Astrocyte (in vitro differentiated cells and primary cell): ENCODE measurements around the gene NPTN. TPM values are rescaled to one million over a fixed set of nuclear protein-coding genes. Genes with fewer than 3 reads are reported as not detected.

Source experiments
- DNase-seq: peaks from one replicate; pipeline ENCODE4 v3.0.0-alpha.2; 2010; ENCODE audit warnings: low read depth
- FAIRE-seq: peaks from 2 replicates; lab custom pipeline; 2011; peaks lifted over from hg19 to GRCh38; lab: Jason Lieb, UNC
- H2AFZ ChIP-seq: 2 replicates; pipeline ENCODE4 v1.6.0; 2012; ENCODE audit warnings: low read depth, low read length, inconsistent platforms
- H3K27ac ChIP-seq: 2 replicates; pipeline ENCODE4 v1.5.1; 2011; ENCODE audit warnings: low read depth, low read length, inconsistent platforms
- H3K27me3 ChIP-seq: 2 replicates; pipeline ENCODE4 v1.6.0; 2011; ENCODE audit warnings: low read length, inconsistent platforms; ENCODE audit not compliant: insufficient read depth
- H3K36me3 ChIP-seq: 2 replicates; pipeline ENCODE4 v1.5.1; 2011; ENCODE audit warnings: low read length, inconsistent platforms; ENCODE audit not compliant: insufficient read depth
- H3K4me1 ChIP-seq: 2 replicates; pipeline ENCODE4 v1.5.1; 2011; ENCODE audit warnings: low read length, inconsistent platforms; ENCODE audit not compliant: insufficient read depth
- H3K4me2 ChIP-seq: 2 replicates; pipeline ENCODE4 v1.6.0; 2012; ENCODE audit warnings: low read length, inconsistent platforms
- H3K4me3 ChIP-seq: 2 replicates; pipeline ENCODE4 v1.5.1; 2011; ENCODE audit warnings: low read depth, mild to moderate bottlenecking, low read length, inconsistent platforms; ENCODE audit not compliant: insufficient read depth
- H3K79me2 ChIP-seq: 2 replicates; pipeline ENCODE4 v1.6.0; 2012; ENCODE audit warnings: mild to moderate bottlenecking, low read length, inconsistent platforms; ENCODE audit not compliant: insufficient read depth
- H3K9ac ChIP-seq: 2 replicates; pipeline ENCODE4 v1.6.0; 2012; ENCODE audit warnings: mild to moderate bottlenecking, low read length, inconsistent platforms
- H3K9me3 ChIP-seq: 2 replicates; pipeline ENCODE4 v1.5.1; 2012; ENCODE audit warnings: low read depth, mild to moderate bottlenecking, low read length, inconsistent platforms; ENCODE audit not compliant: insufficient read depth
- H4K20me1 ChIP-seq: 2 replicates; pipeline ENCODE4 v1.6.0; 2012; ENCODE audit warnings: low read length, inconsistent platforms; ENCODE audit not compliant: insufficient read depth
- H3K27ac Mint-ChIP-seq: one replicate; pipeline ENCODE4 v1.8.0; 2021; ENCODE audit warnings: mild to moderate bottlenecking, mixed read lengths; ENCODE audit not compliant: unreplicated experiment
- H3K27me3 Mint-ChIP-seq: one replicate; pipeline ENCODE4 v1.8.0; 2021; ENCODE audit warnings: low read depth, mixed read lengths; ENCODE audit not compliant: unreplicated experiment
- H3K36me3 Mint-ChIP-seq: one replicate; pipeline ENCODE4 v1.8.0; 2021; ENCODE audit warnings: low read depth, mixed read lengths; ENCODE audit not compliant: unreplicated experiment
- H3K4me1 Mint-ChIP-seq: one replicate; pipeline ENCODE4 v1.8.0; 2021; ENCODE audit warnings: low read depth, mixed read lengths; ENCODE audit not compliant: unreplicated experiment
- H3K4me3 Mint-ChIP-seq: one replicate; pipeline ENCODE4 v1.8.0; 2021; ENCODE audit warnings: mild to moderate bottlenecking, moderate library complexity, mixed read lengths; ENCODE audit not compliant: unreplicated experiment
- H3K9me3 Mint-ChIP-seq: one replicate; pipeline ENCODE4 v1.8.0; 2021; ENCODE audit warnings: mild to moderate bottlenecking, mixed read lengths; ENCODE audit not compliant: unreplicated experiment
- EZH2 ChIP-seq: IDR thresholded peaks from 2 replicates; pipeline ENCODE4 v1.6.1; 2012; ENCODE audit warnings: mild to moderate bottlenecking, low read length, inconsistent platforms; ENCODE audit not compliant: insufficient read depth
- total RNA-seq: library from RNA; stranded (reverse); gene quantifications from 2 replicates; pipeline ENCODE4 v1.2.1, GENCODE V29; 2021
- TF ChIP-seq, protein P1 (sequence below): IDR thresholded peaks from 2 replicates; pipeline ENCODE4 v1.5.1; 2011; ENCODE audit warnings: low read depth, mild to moderate bottlenecking, inconsistent platforms, low read length, moderate library complexity; ENCODE audit not compliant: insufficient read depth

Gene NPTN
- total RNA-seq, 1 donor from 2014 or later, result 281 TPM

DNA sequence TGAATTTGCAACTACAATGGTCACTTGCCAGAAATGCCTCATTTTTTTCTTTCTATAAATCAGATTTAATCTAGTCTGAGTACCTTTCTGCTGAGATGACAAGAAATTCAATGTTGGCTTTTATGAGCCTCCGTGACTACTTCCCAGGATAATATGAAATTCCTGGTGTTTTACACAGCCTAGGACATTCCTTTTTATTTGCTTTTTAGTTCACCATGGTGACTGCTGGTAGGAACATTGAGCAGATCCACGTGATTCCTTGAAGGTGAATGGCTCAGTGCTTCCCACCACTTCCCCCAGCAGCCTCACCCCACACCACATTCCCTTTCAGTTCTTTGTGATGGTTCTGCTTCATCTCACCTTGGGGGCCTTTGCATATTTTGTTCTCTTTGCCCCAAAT is 4.3 kb upstream of the NPTN start:
- DNase-seq, result no peak
- TF ChIP-seq, protein P1, sequence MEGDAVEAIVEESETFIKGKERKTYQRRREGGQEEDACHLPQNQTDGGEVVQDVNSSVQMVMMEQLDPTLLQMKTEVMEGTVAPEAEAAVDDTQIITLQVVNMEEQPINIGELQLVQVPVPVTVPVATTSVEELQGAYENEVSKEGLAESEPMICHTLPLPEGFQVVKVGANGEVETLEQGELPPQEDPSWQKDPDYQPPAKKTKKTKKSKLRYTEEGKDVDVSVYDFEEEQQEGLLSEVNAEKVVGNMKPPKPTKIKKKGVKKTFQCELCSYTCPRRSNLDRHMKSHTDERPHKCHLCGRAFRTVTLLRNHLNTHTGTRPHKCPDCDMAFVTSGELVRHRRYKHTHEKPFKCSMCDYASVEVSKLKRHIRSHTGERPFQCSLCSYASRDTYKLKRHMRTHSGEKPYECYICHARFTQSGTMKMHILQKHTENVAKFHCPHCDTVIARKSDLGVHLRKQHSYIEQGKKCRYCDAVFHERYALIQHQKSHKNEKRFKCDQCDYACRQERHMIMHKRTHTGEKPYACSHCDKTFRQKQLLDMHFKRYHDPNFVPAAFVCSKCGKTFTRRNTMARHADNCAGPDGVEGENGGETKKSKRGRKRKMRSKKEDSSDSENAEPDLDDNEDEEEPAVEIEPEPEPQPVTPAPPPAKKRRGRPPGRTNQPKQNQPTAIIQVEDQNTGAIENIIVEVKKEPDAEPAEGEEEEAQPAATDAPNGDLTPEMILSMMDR, result no peak
- no peak for TF ChIP-seq EZH2

DNA sequence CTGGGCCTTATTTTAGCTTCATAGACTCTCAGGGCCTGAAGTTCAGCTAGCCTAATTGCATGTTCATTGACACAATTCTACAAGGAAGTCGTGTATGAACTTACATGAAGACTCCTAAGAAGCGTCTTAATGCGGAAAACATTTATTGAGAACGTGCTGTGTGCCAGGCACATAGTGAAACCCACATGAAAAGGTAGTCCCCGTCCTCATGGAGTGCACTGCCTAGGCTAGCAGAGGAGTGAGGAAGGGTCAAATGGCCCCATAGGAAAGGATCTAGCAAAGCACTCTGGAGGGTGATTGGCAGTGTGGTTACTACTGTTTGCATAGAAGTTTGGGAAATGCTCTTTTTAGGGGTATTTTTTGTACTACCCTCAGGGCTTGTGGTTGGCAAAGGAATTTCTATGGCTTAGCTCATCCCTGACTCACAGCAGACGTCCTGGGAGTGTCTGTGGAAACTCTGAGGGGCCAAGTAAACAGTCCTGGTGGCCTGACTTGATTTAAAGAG is 854 bp upstream of the NPTN start:
- H3K9me3 ChIP-seq, result no peaks in the 10 kb centered on the region
- peak overlapping the region; percentile 90 for H3K9ac ChIP-seq
- peak overlapping the region; percentile 61 for H3K4me3 ChIP-seq
- Mint-ChIP-seq H3K27ac (peak overlapping the region; percentile 100), H3K4me1 (peaks cover 41% of the 10 kb centered on the region), H3K27me3 (peaks cover 1% of the 10 kb centered on the region), H3K9me3 (peaks cover 4% of the 10 kb centered on the region), H3K36me3 (no peaks in the 10 kb centered on the region), H3K4me3 (peak overlapping the region; percentile 83)
- FAIRE-seq (peak; percentile 77), DNase-seq (peak; percentile 93)
- peaks cover 35% of the 10 kb centered on the region for H4K20me1 ChIP-seq
- peak overlapping the region; percentile 62 for H2AFZ ChIP-seq
- H3K36me3 ChIP-seq, result no peaks in the 10 kb centered on the region
- no peaks in the 10 kb centered on the region for H3K27me3 ChIP-seq
- peaks cover 38% of the 10 kb centered on the region for H3K79me2 ChIP-seq
- no peak for TF ChIP-seq EZH2
- TF ChIP-seq, protein P1, result no peak
- peak overlapping the region; percentile 98 for H3K27ac ChIP-seq
- H3K4me2 ChIP-seq, result peak overlapping the region; percentile 95
- peaks cover 33% of the 10 kb centered on the region for H3K4me1 ChIP-seq

More for the DNA sequence above, 4.3 kb upstream of the NPTN start:
- Histone ChIP-seq H3K4me2 (no peak overlapping the region), H3K9me3 (peaks cover 5% of the 10 kb centered on the region), H3K27ac (no peak overlapping the region), H3K79me2 (peaks cover 3% of the 10 kb centered on the region), H3K27me3 (peaks cover 5% of the 10 kb centered on the region), H3K9ac (no peak overlapping the region), H2AFZ (no peak overlapping the region), H3K4me3 (no peak overlapping the region), H3K36me3 (no peaks in the 10 kb centered on the region), H3K4me1 (peaks cover 18% of the 10 kb centered on the region), H4K20me1 (no peaks in the 10 kb centered on the region)
- Mint-ChIP-seq H3K36me3 (peaks cover 7% of the 10 kb centered on the region), H3K27ac (peak overlapping the region; percentile 4), H3K27me3 (peaks cover 11% of the 10 kb centered on the region), H3K9me3 (peaks cover 10% of the 10 kb centered on the region), H3K4me1 (peaks cover 26% of the 10 kb centered on the region), H3K4me3 (peak overlapping the region; percentile 16)
- FAIRE-seq, result no peak

DNA sequence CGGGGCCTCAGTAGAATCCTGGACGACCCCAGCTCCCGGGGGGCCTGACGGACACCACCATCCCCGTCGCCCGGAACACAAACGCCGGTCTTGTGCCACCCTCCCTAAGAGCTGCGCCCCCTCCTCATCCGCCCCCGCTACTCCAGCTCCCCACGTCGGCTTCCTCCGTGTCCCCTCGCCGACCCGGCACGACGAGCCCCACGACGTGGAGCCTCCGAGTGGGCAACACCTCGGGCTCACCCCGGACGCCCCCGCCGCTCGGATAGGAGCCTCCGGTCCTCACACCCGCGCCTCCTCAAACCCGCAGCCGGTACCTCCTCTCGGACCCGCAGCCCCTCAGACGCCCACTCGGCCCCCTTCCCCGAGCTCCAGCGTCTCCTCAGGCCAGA is 525 bp downstream of the NPTN start:
- Mint-ChIP-seq H3K27me3 (no peaks in the 10 kb centered on the region), H3K27ac (peak overlapping the region; percentile 69), H3K4me1 (peaks cover 47% of the 10 kb centered on the region), H3K4me3 (peak overlapping the region; percentile 95), H3K9me3 (peaks cover 4% of the 10 kb centered on the region), H3K36me3 (no peaks in the 10 kb centered on the region)
- Histone ChIP-seq H3K4me2 (peak overlapping the region; percentile 98), H3K4me3 (peak overlapping the region; percentile 85), H3K4me1 (peaks cover 37% of the 10 kb centered on the region), H2AFZ (no peak overlapping the region), H3K27me3 (no peaks in the 10 kb centered on the region), H4K20me1 (peaks cover 48% of the 10 kb centered on the region), H3K36me3 (no peaks in the 10 kb centered on the region), H3K27ac (peak overlapping the region; percentile 78), H3K79me2 (peaks cover 52% of the 10 kb centered on the region), H3K9ac (peak overlapping the region; percentile 95), H3K9me3 (no peaks in the 10 kb centered on the region)
- FAIRE-seq (no peak), DNase-seq (no peak)
- TF ChIP-seq, protein P1, result no peak
- no peak for TF ChIP-seq EZH2
